Uterus (tissue), 2 donors: ENCODE data around the gene FAM43A.

Experiments
- POLR2A ChIP-seq, 2 donors: fragments of 450-650 bp; IDR thresholded peaks; one replicate each; pipeline ENCODE4 v1.6.1; 2016; ENCODE audit warnings: antibody characterized with exemption in 2 of 2, mild to moderate bottlenecking in 1 of 2, moderate library complexity in 1 of 2
- TF ChIP-seq, protein P1 (sequence below), 4 experiments: fragments of 200-600 bp in 2 of 4; fragments of 450-650 bp in 2 of 4; sonication (generic) in 2 of 4; IDR thresholded peaks; one replicate each; pipeline ENCODE4 v1.5.1; 2016 to 2019; ENCODE audit warnings: antibody characterized with exemption in 4 of 4, mild to moderate bottlenecking in 2 of 4, moderate library complexity in 1 of 4

DNA sequence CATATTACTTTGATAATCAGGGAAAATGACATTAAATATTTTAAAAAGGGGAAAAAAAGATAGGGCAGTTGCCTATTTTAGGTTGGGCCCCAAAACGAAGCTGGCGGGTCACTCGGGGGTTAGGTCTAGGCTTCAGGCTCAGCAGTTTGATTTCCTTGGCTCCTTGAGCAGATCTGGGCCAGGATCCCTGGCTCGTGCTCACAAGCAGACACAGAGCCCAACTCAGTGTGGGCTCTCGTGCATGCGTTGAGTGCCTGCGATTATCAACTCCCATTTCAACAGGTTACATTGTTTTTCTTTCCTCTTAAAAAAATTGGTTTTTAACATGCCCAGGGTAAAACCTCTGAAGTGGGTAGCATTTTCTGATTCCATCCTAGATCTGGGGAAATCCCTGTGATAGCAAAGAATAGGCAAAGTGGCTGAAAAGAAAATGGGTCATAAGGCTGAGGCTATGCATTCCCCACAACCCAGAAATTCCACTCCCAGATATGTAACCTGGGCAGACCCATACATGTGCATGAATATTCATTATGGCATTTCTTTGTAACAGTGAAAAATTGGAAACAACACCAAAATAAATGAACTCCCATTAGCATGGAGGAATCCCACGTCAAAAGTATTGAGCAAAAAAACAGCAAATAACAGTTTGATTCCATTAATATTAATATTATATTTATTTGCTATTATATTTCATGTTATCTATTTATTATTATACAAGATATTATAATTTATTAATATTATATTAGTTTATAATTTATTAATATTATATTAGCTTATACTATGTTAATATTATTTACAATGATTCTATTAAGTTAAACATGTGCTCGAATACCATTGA is 27.8 kb downstream of the FAM43A start:
- TF ChIP-seq, protein P1, sequence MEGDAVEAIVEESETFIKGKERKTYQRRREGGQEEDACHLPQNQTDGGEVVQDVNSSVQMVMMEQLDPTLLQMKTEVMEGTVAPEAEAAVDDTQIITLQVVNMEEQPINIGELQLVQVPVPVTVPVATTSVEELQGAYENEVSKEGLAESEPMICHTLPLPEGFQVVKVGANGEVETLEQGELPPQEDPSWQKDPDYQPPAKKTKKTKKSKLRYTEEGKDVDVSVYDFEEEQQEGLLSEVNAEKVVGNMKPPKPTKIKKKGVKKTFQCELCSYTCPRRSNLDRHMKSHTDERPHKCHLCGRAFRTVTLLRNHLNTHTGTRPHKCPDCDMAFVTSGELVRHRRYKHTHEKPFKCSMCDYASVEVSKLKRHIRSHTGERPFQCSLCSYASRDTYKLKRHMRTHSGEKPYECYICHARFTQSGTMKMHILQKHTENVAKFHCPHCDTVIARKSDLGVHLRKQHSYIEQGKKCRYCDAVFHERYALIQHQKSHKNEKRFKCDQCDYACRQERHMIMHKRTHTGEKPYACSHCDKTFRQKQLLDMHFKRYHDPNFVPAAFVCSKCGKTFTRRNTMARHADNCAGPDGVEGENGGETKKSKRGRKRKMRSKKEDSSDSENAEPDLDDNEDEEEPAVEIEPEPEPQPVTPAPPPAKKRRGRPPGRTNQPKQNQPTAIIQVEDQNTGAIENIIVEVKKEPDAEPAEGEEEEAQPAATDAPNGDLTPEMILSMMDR (IDR thresholded peaks at IDR 0.05): no peak
- no peak for TF ChIP-seq POLR2A (IDR thresholded peaks at IDR 0.05)
